ENCODE data around the gene ITSN2.

DNA sequence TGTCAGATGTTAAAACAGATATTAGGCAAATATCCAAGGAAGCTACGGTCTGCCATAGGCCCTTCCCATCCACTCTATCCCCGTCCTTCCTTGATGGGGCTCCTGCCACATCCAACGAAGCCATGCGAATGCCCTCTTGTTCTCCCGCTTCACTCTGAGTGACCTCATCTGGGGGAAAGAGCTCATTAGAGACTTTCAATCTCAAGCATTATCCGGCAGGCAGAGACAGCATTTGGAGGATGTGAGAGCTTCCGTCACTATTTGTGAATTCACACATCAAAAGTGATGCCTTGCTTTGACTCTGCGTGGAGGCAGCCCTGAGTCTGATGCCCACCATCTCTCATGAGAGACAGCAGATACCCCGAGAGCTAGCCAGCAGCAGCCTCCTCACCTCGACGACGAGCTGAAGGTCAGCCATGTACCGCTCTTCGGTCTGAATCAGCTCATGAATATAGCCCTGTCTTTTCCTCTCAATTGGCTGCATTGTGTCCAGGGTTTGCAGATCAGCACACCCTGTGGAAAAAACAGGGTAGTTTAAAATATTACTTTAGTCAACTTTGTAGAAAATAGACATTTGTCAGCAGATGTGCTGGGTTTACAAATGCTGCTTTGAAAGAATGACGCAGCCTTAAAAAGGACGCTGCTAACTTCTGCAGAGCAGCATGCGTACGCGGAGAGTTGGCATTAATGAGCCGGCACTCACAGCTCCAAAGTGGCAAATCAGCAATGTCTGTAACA lies 139.6 kb downstream of the ITSN2 start:
- TF ChIP-seq, protein P1, sequence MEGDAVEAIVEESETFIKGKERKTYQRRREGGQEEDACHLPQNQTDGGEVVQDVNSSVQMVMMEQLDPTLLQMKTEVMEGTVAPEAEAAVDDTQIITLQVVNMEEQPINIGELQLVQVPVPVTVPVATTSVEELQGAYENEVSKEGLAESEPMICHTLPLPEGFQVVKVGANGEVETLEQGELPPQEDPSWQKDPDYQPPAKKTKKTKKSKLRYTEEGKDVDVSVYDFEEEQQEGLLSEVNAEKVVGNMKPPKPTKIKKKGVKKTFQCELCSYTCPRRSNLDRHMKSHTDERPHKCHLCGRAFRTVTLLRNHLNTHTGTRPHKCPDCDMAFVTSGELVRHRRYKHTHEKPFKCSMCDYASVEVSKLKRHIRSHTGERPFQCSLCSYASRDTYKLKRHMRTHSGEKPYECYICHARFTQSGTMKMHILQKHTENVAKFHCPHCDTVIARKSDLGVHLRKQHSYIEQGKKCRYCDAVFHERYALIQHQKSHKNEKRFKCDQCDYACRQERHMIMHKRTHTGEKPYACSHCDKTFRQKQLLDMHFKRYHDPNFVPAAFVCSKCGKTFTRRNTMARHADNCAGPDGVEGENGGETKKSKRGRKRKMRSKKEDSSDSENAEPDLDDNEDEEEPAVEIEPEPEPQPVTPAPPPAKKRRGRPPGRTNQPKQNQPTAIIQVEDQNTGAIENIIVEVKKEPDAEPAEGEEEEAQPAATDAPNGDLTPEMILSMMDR (IDR thresholded peaks at IDR 0.05) = no peak
- TF ChIP-seq POLR2AphosphoS5 (IDR thresholded peaks at IDR 0.05; ENCODE audit: insufficient read depth in 1 of 2, low read depth in 1 of 2) = no peak
